Measurements from ENCODE around the gene PPA2.

Gene PPA2

GRCh38 chr4:105503484-105503883, 29.6 kb upstream of the PPA2 start:
- TF ChIP-seq CTCF (conservative IDR thresholded peaks at IDR 0.05; ENCODE audit: low read depth, low read length) = no peak

GRCh38 chr4:105496899-105497298, 23.0 kb upstream of the PPA2 start:
- H3K4me3 ChIP-seq (ENCODE audit: low read length) = no peak overlapping the region
- TF ChIP-seq CTCF (conservative IDR thresholded peaks at IDR 0.05; ENCODE audit: low read depth, low read length) = peak; percentile 34
- no peak for DNase-seq (ENCODE audit: low read depth)

More at GRCh38 chr4:105503484-105503883, 29.6 kb upstream of the PPA2 start:
- H3K4me3 ChIP-seq (ENCODE audit: low read length) = no peak overlapping the region
- DNase-seq (ENCODE audit: low read depth) = no peak

GRCh38 chr4:105495667-105496066, 21.8 kb upstream of the PPA2 start:
- H3K4me3 ChIP-seq (ENCODE audit: low read length) = no peak overlapping the region
- no peak for TF ChIP-seq CTCF (conservative IDR thresholded peaks at IDR 0.05; ENCODE audit: low read depth, low read length)
- no peak for DNase-seq (ENCODE audit: low read depth)

GRCh38 chr4:105490523-105490922, 16.7 kb upstream of the PPA2 start:
- DNase-seq (ENCODE audit: low read depth) = no peak
- no peak for TF ChIP-seq CTCF (conservative IDR thresholded peaks at IDR 0.05; ENCODE audit: low read depth, low read length)
- H3K4me3 ChIP-seq (ENCODE audit: low read length) = no peak overlapping the region

GRCh38 chr4:105483840-105484239, 10.0 kb upstream of the PPA2 start:
- no peak for DNase-seq (ENCODE audit: low read depth)
- no peak overlapping the region for H3K4me3 ChIP-seq (ENCODE audit: low read length)
- no peak for TF ChIP-seq CTCF (conservative IDR thresholded peaks at IDR 0.05; ENCODE audit: low read depth, low read length)

GRCh38 chr4:105474099-105474518, 247 bp upstream of the PPA2 start:
- DNase-seq (ENCODE audit: low read depth) = no peak
- TF ChIP-seq CTCF (conservative IDR thresholded peaks at IDR 0.05; ENCODE audit: low read depth, low read length) = peak; percentile 83
- peak overlapping the region; percentile 89 for H3K4me3 ChIP-seq (ENCODE audit: low read length)

- no peak for TF ChIP-seq CTCF (conservative IDR thresholded peaks at IDR 0.05; ENCODE audit: low read depth, low read length)
- DNase-seq (ENCODE audit: low read depth) = no peak
- peak overlapping the region; percentile 89 for H3K4me3 ChIP-seq (ENCODE audit: low read length)
These were observed 965 bp downstream of the PPA2 start for GRCh38 chr4:105472871-105473323.

Measured in retinal pigment epithelial cell (primary cell).